ENCODE results near the gene TANGO2.

GRCh38 chr22:20064140-20064480, 43.2 kb downstream of the TANGO2 start:
- TF ChIP-seq POLR2A (IDR thresholded peaks at IDR 0.05; ENCODE audit: low read length) (no peak), GATA1 (IDR thresholded peaks at IDR 0.05; ENCODE audit: low read depth, low read length) (no peak)
